Measurements from ENCODE around the gene FTMT.
"Not testable (repeated sequence)": the region's sequence is repeated elsewhere in the genome, so short reads cannot be mapped to it uniquely, and the experiment has no call there.

Gene FTMT

GRCh38 chr5:121851643-121852574 is at the start of gene FTMT:
FTMT (plus strand) TSS chr5:121851882; CDS start chr5:121851964, 82 bp downstream.
- no peak for DNase-seq

GRCh38 chr5:121805251-121805650 is 46.4 kb upstream of the FTMT start:
- not testable (repeated sequence) for DNase-seq

- no peak for DNase-seq
Measured at GRCh38 chr5:121805911-121806310, 45.8 kb upstream of the FTMT start.

GRCh38 chr5:121816164-121816563 is 35.5 kb upstream of the FTMT start:
- no peak for DNase-seq

GRCh38 chr5:121819682-121820261 is 31.9 kb upstream of the FTMT start:
- no peak for DNase-seq

- no peak for DNase-seq
Measured at GRCh38 chr5:121833617-121834016, 18.1 kb upstream of the FTMT start.

- no peak for DNase-seq
Measured at GRCh38 chr5:121834021-121834420, 17.7 kb upstream of the FTMT start.

- DNase-seq = no peak
Measured at GRCh38 chr5:121841892-121842291, 9.8 kb upstream of the FTMT start.

GRCh38 chr5:121850272-121850671 is 1.4 kb upstream of the FTMT start:
- DNase-seq = no peak

- DNase-seq = no peak
Measured at GRCh38 chr5:121853850-121854249, 2.2 kb downstream of the FTMT start.

GRCh38 chr5:121862801-121863200 is 11.1 kb downstream of the FTMT start:
- DNase-seq = no peak

GRCh38 chr5:121863753-121864285 is 12.1 kb downstream of the FTMT start:
- DNase-seq = no peak

GRCh38 chr5:121867403-121867802 is 15.7 kb downstream of the FTMT start:
- DNase-seq = no peak

- no peak for DNase-seq
Measured at GRCh38 chr5:121870489-121870888, 18.8 kb downstream of the FTMT start.

GRCh38 chr5:121872856-121873255 is 21.2 kb downstream of the FTMT start:
- DNase-seq = no peak

- no peak for DNase-seq
Measured at GRCh38 chr5:121873409-121873808, 21.7 kb downstream of the FTMT start.

GRCh38 chr5:121885630-121886029 is 33.9 kb downstream of the FTMT start:
- DNase-seq = no peak

GRCh38 chr5:121887727-121888126 is 36.0 kb downstream of the FTMT start:
- no peak for DNase-seq

- DNase-seq = no peak
Measured at GRCh38 chr5:121890297-121890858, 38.7 kb downstream of the FTMT start.

- DNase-seq = no peak
Measured at GRCh38 chr5:121897341-121897740, 45.7 kb downstream of the FTMT start.

GRCh38 chr5:121899346-121899745 is 47.7 kb downstream of the FTMT start:
- DNase-seq = no peak
